Gastroesophageal sphincter (tissue), 4 donors: ENCODE results near the gene MAZ. TPM values are rescaled to one million over a fixed set of nuclear protein-coding genes. Genes with fewer than 3 reads are reported as not detected.

Source experiments
- ATAC-seq: fragments of 150-250 bp; one replicate; pipeline ENCODE4 v1.9.1; 2016; ENCODE audit warnings: mild to moderate bottlenecking, moderate library complexity
- H3K27ac ChIP-seq, 4 donors: fragments of 200-600 bp; sonication (generic) in 3 of 4; 1 replicate in 3 of 4; 2 replicates in 1 of 4; pipeline ENCODE4 v1.5.1; 2016 to 2019
- H3K27me3 ChIP-seq: fragments of 200-600 bp; sonication (generic); one replicate; pipeline ENCODE4 v1.5.1; 2019
- H3K36me3 ChIP-seq, 2 donors: fragments of 200-600 bp; sonication (generic); one replicate each; pipeline ENCODE4 v1.5.1; 2019; ENCODE audit warnings: control low read depth in 1 of 2
- H3K4me1 ChIP-seq, 3 donors: fragments of 200-600 bp; sonication (generic); 1 replicate in 2 of 3; 2 replicates in 1 of 3; pipeline ENCODE4 v1.5.1; 2016 to 2019; ENCODE audit warnings: control low read depth in 2 of 3
- H3K4me3 ChIP-seq, 2 donors: fragments of 200-600 bp; sonication (generic); one replicate each; pipeline ENCODE4 v1.5.1; 2019; ENCODE audit warnings: mild to moderate bottlenecking in 1 of 2, moderate library complexity in 1 of 2
- H3K9me3 ChIP-seq, 3 donors: fragments of 200-600 bp; sonication (generic); one replicate each; pipeline ENCODE4 v1.5.1; 2017 to 2019; ENCODE audit warnings: control low read depth in 2 of 3
- CTCF ChIP-seq, 4 experiments: fragments of 200-600 bp in 2 of 4; fragments of 450-650 bp in 2 of 4; sonication (generic) in 1 of 4; IDR thresholded peaks; one replicate each; pipeline ENCODE4 v1.5.1; 2017 to 2019; ENCODE audit warnings: antibody characterized with exemption in 4 of 4, mild to moderate bottlenecking in 2 of 4, moderate library complexity in 2 of 4
- EP300 ChIP-seq: sonication (generic); formaldehyde crosslinking; IDR thresholded peaks from one replicate; pipeline ENCODE4 v1.6.1; 2017; ENCODE audit warnings: antibody characterized with exemption, mild to moderate bottlenecking
- POLR2A ChIP-seq, 2 donors: fragments of 450-650 bp; IDR thresholded peaks; one replicate each; pipeline ENCODE4 v1.6.1; 2017; ENCODE audit warnings: antibody characterized with exemption in 2 of 2, mild to moderate bottlenecking in 2 of 2, moderate library complexity in 1 of 2
- POLR2AphosphoS5 ChIP-seq: sonication (generic); formaldehyde crosslinking; IDR thresholded peaks from one replicate; pipeline ENCODE4 v1.6.1; 2017; ENCODE audit warnings: antibody characterized with exemption
- WGBS, 2 donors: methylation state at CpG; one replicate each; pipeline ENCODE4 v1.1.5; 2018; ENCODE audit warnings: low coverage in 1 of 2; 5-methylcytosine and 5-hydroxymethylcytosine counted together
- total RNA-seq, 4 donors: library from RNA; depleted of rRNA; stranded (reverse); fragments of >200 nt; gene quantifications; one replicate each; pipeline ENCODE4 v1.1.0, GENCODE V29; 2016

The MAZ gene
- total RNA-seq, 4 donors from 2014 or later, result 86.3 to 212 (median 116) TPM

- Histone ChIP-seq H3K27me3 (no peaks in the 10 kb centered on the region), H3K9me3 (no peaks in the 10 kb centered on the region), H3K27ac (peak overlapping the region; percentile 83 to 98 (median 98)), H3K36me3 (peaks cover 0 to 25% of the 10 kb centered on the region in 2 donors), H3K4me1 (peaks cover 9 to 87% (median 67%) of the 10 kb centered on the region in 3 donors), H3K4me3 (peak overlapping the region; percentile 58 to 73)
- WGBS, 2 donors, result 10% methylated on average over 2 of the region's 9 CpGs; no CpG with 5 or more reads in 1 of the 2 donors
- no peak for ATAC-seq
- TF ChIP-seq POLR2AphosphoS5 (no peak), POLR2A (IDR thresholded peaks at IDR 0.05) (no peak), CTCF (IDR thresholded peaks at IDR 0.05) (no peak), EP300 (no peak)
Observed at GRCh38 chr16:29812754-29813643, 6.7 kb downstream of the MAZ start.

GRCh38 chr16:29813644-29814562 is 7.6 kb downstream of the MAZ start:
- ATAC-seq, result no peak
- H3K27me3 ChIP-seq, result no peaks in the 10 kb centered on the region
- 48 to 58% methylated on average over 4 to 5 of the region's 24 CpGs for WGBS, 2 donors
- peak overlapping the region in 1 of 2 donors; percentile 73 for H3K4me3 ChIP-seq
- no peaks in the 10 kb centered on the region for H3K9me3 ChIP-seq
- H3K27ac ChIP-seq, result peak overlapping the region in 3 of 4 donors; percentile 98
- TF ChIP-seq CTCF (IDR thresholded peaks at IDR 0.05) (no peak), EP300 (no peak)
- H3K4me1 ChIP-seq, result peaks cover 6 to 87% (median 58%) of the 10 kb centered on the region in 3 donors
- H3K36me3 ChIP-seq, result peaks cover 0 to 28% of the 10 kb centered on the region in 2 donors

GRCh38 chr16:29814592-29814991 is 8.3 kb downstream of the MAZ start:
- no peak for ATAC-seq
- Histone ChIP-seq H3K4me3 (peak overlapping the region in 1 of 2 donors; percentile 84), H3K9me3 (no peaks in the 10 kb centered on the region), H3K27me3 (no peaks in the 10 kb centered on the region), H3K4me1 (peaks cover 6 to 87% (median 53%) of the 10 kb centered on the region in 3 donors), H3K36me3 (peaks cover 0 to 28% of the 10 kb centered on the region in 2 donors), H3K27ac (peak overlapping the region in 3 of 4 donors; percentile 98)
- TF ChIP-seq POLR2AphosphoS5 (no peak), POLR2A (IDR thresholded peaks at IDR 0.05) (no peak), CTCF (IDR thresholded peaks at IDR 0.05) (no peak), EP300 (no peak)
- WGBS, 2 donors, result 65 to 100% methylated on average over 1 to 3 of the region's 5 CpGs

GRCh38 chr16:29815032-29815721 is 8.8 kb downstream of the MAZ start:
- Histone ChIP-seq H3K27me3 (no peaks in the 10 kb centered on the region), H3K4me3 (peak overlapping the region; percentile 25 to 84), H3K27ac (peak overlapping the region; percentile 60 to 98 (median 98)), H3K4me1 (peaks cover 6 to 87% (median 53%) of the 10 kb centered on the region in 3 donors), H3K36me3 (peaks cover 0 to 22% of the 10 kb centered on the region in 2 donors), H3K9me3 (no peaks in the 10 kb centered on the region)
- TF ChIP-seq POLR2AphosphoS5 (no peak), CTCF (IDR thresholded peaks at IDR 0.05) (no peak), EP300 (no peak), POLR2A (IDR thresholded peaks at IDR 0.05) (no peak)
- ATAC-seq, result no peak
- WGBS, 2 donors, result 1 to 13% methylated on average over 5 to 16 of the region's 39 CpGs
